HG03097 (cell line): Measurements from ENCODE around the gene PPP1R13L.
A peak's percentile ranks its signal among the peaks of the same experiment; 100 is the strongest.

Experiments used
- ATAC-seq: cut with Tn5 transposase; IDR thresholded peaks from one replicate; pipeline ENCODE4 v1.9.1; 2021; ENCODE audit not compliant: unreplicated experiment, low FRiP score

Gene PPP1R13L

GRCh38 chr19:45370410-45371204, 34.3 kb downstream of the PPP1R13L start, which contains the start of gene ERCC2:
ERCC2 (minus strand) TSS chr19:45370573; CDS start chr19:45370540, 33 bp downstream.
- peak; percentile 92 for ATAC-seq

GRCh38 chr19:45368737-45369340, 36.0 kb downstream of the PPP1R13L start:
- ATAC-seq = no peak

- no peak for ATAC-seq
Observed at GRCh38 chr19:45368127-45368526, 36.7 kb downstream of the PPP1R13L start.

DNA sequence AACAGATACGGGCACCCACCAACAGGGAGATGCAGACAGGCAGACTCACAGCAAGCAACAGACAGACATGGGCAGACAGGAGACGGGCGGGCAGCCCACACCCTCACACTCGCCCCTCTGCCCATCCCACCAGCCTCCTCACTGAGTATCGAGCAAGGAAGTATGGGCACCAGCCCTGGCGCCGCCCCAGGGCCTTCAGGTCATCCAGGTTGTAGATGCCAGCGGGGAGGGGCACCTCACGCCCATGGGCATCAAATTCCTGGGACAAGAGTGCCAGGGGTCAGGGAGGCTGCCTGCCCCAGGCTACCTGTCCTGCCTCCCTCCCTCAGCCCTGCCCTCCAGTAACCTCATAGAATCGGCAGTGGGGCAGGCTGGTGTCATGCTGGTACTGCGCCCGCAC, 40.2 kb downstream of the PPP1R13L start:
- no peak for ATAC-seq

- no peak for ATAC-seq
Observed at GRCh38 chr19:45363861-45364459, 40.9 kb downstream of the PPP1R13L start.

DNA sequence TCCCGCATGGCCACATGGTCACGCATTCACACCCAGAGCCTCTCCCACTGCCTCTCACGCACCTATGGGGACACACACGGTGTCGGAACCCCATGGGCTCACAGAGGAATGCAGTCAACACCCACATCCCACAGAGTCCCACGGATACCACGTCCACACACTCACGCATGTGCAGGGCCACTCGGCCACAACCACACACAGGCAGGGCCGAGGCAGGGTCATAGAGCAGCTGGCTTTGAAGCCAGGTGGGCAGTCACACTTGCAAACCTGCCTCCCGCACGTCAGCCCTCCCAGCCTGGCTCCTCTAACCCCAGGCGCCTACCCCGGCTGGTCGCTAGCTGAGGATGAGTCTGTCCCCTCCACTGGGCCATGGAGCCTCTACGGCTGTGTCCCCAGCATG, 42.6 kb downstream of the PPP1R13L start:
- ATAC-seq = no peak

GRCh38 chr19:45361608-45362007, 43.3 kb downstream of the PPP1R13L start:
- ATAC-seq = no peak

- ATAC-seq = no peak
Observed at GRCh38 chr19:45358213-45358792, 46.6 kb downstream of the PPP1R13L start.

DNA sequence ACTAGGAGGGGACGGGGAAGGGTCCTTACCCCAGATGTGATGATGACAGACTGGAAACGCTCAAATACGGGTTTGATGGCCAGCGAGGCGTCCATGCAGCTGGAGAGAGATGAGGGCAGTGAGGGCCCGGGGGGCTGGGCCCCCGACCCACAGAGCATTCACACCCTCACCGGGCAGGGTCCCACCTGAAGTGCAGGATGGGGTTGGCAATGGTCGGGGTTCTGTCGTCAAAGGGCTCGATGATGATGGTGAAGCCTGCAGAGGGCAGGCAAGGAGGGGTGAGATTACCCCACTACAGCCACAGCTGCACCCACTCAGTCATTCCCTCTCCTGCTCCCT, 47.5 kb downstream of the PPP1R13L start:
- no peak for ATAC-seq

GRCh38 chr19:45356760-45357444, 48.0 kb downstream of the PPP1R13L start:
- ATAC-seq = no peak

DNA sequence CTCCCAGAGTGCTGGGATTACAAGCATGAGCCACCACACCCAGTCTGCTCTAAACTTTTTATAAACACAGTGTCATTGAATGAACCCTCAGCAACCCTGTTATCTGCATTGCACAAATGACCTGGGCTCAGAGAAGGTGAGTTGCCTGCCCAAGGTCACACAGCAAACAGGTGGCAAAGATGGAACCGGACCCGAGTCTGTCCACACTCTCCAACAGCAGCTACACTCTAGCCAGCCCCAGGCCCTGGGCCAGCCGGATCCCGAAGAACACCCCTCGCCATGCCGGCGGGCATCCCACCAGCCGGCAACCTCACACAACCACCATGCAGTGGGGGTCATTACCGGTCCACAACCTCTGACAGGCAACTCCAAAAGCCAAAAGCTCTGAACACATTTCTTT, 49.0 kb downstream of the PPP1R13L start:
- no peak for ATAC-seq

- no peak for ATAC-seq
Observed at GRCh38 chr19:45355402-45355801, 49.5 kb downstream of the PPP1R13L start.

- ATAC-seq = no peak
Observed at GRCh38 chr19:45354241-45354842, 50.5 kb downstream of the PPP1R13L start.

DNA sequence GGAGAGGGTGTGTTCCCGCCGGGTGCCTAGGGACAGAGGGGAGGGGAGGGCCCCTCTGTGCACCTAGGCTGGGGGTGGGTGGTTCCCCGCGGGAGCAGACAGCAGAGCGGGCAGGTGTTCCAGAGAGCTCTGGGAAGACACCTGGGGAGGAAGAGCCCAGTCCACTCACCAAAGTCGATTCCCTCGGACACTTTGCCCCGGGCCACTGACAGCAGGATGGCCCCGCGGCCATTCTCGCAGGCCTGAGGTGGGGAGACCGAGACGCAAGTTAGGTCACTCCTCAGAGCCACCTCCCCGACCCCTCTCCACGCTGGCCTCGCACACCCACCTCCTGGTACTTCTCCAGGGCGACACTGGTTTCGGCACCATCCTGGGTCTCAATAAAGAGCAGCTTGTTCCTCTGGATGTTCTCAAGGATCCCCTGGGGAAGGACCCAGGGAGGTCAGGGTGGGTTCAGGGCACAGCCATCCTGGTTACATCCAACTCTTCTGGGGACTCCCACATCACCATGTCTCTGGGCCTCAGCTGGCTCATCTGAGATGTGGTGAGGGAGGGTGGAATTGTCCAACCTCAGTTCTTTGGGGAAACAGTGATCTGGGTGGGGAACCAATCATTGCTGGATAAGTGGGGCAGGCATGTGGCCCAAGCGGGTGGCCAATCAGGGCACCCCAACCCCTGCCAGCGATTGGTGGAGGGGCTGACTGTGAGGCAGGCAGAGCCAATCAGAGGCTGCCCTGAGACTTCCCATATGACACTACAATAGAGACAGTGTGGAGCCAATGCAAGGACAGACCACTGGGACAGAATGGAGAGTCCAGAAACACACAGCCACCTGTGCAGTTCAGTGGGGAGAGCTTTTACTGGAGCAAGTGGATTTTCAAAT, 51.7 kb downstream of the PPP1R13L start:
- no peak for ATAC-seq

GRCh38 chr19:45352471-45352870, 52.4 kb downstream of the PPP1R13L start:
- ATAC-seq = no peak

DNA sequence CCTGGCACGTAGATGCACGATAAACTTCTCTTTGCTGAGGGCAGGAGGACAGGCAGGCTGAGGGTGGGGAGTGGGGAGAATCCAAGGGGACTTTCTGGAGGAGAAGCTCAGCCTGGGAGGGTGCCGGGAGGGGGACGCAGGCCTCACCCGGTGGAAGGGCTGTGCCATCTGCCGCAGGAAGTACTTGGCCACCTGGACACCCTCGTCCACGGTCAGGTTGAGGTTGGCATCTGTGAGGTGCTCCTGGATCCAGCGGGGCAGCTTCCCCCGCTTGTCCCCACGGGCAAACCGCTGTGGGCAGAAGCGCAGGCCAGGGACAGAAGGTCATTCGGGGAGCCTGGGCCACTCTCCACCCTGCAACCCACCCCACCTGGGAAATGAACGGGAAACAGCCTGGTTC, 52.8 kb downstream of the PPP1R13L start:
- ATAC-seq = no peak

GRCh38 chr19:45351401-45351952, 53.4 kb downstream of the PPP1R13L start:
- no peak for ATAC-seq

- ATAC-seq = no peak
Observed at GRCh38 chr19:45350477-45351058, 54.3 kb downstream of the PPP1R13L start.

DNA sequence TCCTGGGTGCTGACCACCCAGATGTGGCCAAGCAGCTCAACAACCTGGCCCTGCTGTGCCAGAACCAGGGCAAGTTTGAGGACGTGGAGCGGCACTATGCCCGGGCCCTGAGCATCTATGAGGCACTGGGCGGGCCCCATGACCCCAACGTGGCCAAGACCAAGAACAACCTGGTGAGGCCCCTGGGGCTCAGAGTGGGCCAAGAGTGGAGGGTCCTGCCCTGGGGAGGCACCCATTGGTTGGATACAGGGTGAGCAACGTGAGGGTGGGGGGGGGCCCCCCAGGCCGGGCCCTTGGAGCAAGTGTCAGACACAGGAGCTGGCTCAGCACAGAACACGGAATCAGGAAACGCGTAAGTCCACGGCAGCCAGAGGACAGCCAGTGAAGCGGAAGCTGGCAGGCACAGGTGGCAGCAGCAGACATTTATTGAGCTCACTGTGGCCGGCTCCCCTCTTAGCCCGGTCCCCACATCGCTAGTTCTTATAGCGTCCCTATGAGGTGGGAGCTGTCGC, 55.4 kb downstream of the PPP1R13L start:
- ATAC-seq = no peak
